AML-193 (cell line): Measurements from ENCODE around the gene ELK3.

Experiments used
- DNase-seq, 2 experiments: peaks; one replicate each; lab custom pipeline; 2025; lab: John Stamatoyannopoulos, UW

Gene ELK3

DNA sequence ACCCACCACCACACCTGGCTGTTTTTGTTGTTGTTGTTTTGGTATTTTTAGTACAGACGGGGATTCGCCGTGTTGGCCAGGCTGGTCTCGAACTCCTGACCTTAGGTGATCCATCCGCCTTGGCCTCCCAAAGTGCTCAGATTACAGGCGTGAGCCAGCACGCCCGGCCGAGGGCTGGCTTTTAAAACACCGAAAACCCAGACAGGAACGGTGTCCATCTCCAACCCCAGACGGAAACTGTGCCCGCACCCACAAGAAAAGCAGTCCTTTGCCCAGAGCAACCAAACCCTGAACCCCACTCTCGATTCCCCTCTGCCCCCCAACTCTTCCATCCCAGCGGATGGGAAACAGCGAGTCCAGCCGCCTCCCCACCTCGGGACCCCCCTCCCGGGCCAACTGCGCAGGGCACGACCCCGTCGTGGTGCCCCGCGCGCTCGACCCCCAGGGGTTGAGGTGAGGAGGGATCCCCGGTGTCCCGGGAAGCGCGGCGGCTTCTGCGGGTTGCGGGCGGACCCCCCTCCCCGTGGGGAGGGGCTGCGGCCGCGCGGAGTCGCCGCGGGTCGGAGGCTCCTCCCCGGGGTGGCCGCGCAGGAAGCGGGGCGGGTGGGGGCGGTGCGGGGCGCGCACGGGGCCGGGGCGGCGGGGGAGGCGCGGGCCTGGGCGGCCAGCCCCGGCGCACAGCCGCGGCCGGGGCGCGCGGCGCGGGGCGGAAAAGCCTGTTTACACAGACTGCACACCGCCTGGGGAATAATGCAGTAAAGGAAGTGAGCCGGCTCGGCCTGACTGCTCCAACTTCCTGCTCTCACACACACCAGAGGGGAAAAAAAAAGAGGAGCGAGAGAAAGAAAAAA, at the start of gene ELK3:
ELK3 (plus strand) TSS at position 651 of the 851 bp plus-strand sequence.
- DNase-seq, result peak; percentile 35 to 54

DNA sequence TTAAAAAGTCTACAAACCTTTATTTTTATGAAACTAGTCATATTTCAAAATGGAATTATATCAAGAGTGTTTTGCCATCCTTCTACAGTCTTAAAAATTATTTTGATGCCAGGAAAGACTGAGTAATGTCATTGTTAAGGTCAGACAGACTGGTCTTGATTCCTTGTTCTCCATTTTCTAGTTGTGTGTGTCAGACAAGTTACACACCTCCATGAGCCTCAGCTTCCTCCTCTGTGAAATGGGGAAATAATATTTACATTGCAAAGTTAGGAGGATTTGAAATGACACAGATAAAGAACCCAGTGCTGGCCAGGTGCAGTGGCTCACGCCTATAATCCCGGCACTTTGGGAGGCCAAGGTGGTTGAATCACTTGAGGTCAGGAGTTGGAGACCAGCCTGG, 47.4 kb upstream of the ELK3 start:
- no peak for DNase-seq

DNA sequence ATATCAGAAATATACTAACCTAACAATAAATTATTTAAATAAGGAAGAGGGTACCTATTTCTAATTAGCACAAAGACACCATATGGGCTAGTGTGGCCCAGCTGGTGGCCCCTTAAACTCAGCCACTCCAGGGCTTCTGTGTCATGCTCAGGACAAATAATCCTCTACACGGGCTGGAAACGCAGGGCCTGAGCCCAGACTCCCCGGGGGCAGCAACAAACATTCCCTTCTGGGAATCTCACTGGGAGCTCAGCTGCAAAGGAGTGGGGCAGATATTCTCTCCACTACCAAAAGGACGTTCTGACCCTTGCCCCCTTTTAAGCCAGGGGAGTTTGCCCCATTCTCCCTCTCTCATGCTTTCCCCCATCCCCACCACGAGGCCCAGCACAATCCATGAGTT, 43.7 kb upstream of the ELK3 start:
- no peak for DNase-seq

DNA sequence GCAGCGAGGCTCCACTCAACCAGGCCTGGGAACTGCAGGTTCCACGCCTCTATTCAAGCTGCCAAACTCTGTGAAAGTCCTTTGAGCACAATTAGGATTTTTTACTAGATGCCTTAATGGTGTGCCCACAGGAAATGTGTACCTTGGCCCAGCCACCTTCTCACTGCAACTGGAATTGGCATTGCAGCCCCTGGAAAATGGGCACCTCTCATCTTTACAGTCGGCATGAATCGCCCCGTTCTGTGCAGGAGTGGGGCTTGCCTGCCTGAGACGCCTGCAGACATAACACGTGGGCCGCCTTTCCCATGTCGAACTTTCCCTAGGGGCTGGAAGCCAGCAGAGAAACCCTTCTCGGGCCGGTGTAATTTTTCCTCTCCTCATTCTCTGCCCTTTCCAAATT, 42.0 kb upstream of the ELK3 start:
- DNase-seq, result no peak

DNA sequence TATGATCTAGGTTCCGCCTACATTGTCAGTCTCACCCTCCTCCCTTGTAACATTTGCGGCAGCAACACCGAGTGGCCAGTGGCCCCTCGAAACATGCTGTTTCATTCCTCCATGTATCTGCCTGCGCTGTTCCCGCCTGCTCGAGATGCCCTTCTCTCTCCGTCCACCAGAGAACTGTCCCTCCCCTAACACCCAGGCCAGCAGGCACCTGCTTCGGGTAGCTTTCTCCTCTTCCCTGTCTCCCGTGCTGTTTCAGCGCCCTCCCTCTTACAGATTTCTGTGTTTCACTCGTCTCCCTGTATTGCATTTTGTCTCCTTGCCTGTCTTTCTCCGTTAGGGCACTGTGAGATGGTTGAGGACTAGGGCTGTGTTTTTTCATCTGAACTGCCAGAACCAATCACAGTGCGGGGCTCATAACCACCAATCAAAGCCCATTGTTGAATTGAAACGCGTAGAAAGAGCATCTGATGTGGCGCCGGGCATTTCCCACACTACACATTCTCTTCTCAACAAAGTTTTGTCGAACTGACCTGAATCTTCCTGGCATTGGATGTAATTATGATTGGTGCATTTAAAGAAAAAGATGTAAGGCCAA, 40.9 kb upstream of the ELK3 start:
- DNase-seq, result no peak

DNA sequence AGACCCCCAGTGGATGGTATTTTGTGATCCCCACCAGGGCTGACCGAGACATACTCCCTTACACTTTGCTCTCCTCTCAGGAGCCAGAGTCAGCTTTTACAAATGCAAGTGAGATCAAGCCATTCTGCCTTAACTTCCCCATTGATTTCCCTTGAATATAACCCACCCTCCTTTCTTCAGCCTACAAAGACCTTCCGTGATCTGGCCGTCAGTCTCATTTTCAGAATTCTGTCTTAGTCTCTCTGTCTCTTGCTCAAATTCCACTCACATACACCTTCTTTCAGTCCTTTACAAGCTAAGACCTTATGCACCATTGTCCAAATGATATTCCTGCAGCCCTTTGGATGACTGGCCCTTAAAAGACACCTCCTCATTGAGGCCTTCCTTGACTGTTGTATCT, 39.0 kb upstream of the ELK3 start:
- DNase-seq, result no peak

DNA sequence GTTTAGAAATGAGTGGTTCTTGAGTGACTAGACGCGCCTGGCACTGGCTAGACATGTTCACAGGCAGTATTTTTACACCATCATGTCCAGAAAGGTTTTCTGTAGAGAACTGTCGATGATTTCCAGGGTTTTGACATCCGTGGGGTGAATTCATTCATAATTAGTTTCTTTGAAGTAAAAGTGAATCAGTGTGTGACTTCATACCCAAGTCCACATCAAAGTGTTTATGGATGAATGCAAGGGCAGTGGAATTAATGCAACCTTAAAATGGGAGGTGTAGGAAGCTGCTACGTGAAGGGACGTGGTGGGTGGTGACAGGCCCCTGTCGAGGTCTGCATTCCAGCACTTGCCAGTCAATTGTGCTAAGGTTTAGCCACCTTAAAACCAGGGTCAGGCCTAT, 38.4 kb upstream of the ELK3 start:
- no peak for DNase-seq

DNA sequence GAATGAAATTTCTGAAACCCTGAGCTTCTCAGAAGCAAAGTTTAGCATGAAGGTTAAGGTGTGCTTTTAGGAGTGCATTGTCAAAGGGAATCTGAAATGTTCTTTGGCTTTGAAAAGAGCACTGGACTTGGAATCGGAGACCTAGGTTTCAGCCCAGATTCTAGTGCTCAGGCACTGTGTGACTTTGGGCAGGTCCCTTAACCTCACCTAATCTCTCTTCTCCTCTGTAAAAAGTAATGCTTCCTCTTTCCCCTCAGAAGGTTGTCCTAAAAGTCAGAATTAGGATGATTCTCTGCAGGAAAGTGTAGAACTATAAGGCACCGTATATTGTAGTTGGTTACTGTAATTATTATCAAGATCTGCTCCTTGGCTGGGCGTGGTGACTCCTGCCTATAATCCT, 38.0 kb upstream of the ELK3 start:
- no peak for DNase-seq

DNA sequence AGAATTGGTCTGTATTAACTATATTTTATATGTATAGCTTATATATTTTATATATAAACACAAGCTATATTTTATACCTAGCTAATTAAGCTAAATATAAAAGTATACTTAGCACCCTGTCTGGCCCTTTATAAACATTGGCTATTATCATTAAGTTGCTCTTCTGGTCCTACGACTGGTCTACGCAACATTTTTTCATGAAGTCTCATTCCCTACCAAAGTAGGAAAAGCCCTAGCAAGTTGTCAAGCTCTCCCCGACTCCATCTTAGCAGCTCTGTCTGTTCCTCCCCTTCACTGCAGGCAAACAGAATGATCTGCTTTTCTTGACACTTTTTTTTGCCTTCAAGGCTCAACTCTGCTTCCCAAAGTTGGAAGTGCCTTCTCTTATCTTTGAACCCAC, 36.7 kb upstream of the ELK3 start:
- DNase-seq, result no peak

DNA sequence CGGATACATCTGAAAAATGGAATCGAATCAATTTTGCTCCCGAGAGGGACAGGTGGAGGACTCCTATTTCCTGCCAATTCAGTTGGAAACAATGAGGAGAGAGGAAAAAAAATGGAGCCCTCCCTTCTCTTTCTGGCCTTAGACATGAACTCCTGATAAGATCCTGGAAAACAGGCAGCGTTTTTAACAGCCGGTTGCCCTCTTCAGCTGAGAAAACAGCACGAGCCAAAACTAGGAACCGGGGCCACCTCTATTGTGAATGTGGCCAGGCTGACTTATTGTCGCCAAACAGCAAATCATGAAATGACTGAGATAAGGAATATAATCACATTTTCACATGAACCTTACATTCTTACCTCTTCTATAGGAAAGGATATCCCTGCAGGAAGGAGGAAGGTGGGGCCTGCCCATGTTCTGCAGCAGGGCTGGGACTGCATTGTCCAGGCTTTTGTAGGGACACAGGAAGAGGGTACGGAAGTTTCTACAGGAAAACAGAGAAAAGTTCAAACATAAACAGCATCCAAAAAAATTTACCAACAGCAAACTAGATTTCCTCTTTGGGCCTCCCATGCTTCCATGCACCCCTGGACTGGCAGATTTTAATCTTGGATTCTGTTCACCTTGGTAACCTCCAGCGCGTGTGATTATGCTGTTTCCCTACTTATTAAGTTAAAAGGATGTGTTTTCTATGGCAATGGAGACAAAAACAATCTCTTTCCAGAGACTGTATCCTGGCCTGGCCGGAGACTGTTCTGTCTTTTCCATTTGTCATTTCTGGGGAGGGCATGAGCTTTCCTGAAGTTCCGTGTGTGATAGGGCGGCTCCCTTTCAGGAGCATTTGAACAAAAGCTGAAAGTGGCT, 29.0 kb upstream of the ELK3 start:
- no peak for DNase-seq

DNA sequence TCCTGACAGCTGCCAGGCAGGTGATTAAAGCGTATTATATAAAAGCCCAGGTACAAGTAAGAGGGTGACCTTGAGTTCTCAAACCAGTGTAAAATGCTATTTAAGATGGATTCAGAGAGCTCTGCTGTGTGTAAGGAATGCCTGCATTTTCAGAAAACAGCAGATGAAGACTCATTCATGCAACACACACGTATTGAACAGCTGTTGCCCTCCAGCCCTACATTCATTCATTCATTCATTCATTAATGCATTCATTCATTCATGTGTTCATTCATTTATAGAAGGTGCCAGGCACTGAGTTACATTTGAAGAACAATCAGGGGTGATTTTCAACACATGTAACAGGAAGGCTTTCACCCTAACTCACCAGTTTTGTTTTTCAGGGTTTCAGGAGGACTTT, 27.4 kb upstream of the ELK3 start:
- DNase-seq, result no peak

DNA sequence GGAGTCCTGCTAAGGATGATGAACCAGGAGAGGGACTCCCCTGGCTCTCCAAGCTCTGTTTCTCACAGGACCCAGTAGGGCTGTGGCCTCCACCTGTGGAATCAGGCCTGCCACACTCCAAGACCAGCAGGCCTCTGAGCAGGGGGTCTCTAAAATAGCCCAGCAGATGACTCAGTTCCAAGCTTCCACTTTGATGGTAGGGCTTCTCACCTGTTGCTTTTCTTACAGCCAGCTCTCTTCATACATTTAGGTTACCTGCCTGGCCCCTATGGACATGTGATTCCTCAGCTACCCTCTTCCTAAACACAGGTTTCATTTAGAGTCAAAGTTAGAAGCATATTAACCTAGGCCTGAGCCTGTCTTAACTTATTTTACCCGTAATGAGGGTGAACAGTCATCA, 26.7 kb upstream of the ELK3 start:
- DNase-seq, result no peak

DNA sequence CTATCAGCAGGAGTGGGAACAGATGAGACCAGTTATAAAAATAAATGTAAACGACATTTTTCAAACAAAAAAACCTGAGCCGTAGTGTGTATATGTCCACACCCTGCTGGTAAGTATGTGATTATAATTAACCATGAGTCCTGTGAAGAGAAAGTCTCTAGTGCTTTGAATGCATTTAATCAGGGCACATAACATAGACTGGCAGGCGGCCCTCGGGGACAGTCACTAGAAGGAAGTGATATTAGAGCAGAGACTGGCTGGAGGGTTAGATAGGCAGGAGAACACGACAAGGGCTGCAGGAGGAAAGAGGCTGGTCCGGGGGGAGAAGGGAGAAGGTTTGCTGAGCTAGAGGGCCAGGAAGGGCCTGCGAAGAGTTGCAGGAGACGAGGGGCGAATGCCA, 23.8 kb upstream of the ELK3 start:
- DNase-seq, result no peak

DNA sequence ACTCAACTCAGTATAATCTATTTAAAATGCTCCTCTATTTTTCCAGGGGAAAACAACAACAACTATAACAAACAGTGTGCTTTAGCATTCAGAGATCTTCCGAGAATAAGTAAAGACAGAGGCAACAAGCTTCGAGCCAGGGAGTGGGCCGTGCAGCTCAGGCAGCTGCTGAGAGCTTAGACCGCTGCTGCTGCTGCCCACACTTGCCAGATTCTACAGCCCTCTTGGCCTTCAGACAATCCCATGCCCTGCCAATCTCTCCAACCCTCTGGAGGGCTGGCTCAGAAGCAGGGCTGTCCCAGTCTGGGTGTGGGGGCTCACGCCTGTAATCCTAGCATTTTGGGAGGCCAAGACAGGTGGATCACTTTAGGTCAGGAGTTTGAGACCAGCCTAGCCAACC, 23.4 kb upstream of the ELK3 start:
- DNase-seq, result no peak

DNA sequence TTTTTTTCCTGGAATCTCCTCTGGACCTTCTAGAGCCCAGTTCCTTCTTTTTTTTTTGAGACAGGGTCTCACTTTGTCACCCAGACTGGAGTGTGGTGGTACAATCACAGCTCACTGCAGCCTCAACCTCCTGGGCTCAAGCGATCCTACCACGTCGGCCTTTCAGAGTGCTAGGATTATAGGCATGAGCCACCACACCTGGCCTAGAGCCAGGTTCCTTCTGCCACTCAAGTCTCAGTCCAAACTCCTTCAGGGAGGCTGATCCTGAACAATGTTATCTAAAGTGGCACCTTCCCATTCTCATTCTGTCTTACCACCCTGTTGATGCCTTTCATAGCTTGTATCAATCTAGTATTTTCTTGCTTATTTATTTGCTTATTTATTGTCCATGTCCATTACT, 22.3 kb upstream of the ELK3 start:
- DNase-seq, result no peak

DNA sequence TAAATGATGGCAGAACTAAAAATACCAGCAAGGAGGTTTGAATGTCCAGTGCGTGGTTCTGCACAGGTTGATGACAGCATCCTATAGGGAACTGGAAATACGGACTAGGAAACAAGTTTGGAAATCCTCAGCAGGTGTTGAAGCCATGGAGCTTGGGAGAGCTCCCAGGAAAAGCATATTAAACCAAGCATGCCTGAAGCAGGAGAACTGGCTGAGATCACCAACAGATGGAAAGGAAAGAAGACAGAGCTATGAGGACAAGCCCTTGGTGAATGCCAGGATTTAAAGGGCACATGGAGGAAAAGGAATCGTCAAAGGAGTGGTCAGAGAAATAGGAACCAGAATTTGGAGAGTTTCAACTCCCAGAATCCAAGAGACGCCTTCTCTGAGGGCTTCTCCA, 21.2 kb upstream of the ELK3 start:
- DNase-seq, result no peak

DNA sequence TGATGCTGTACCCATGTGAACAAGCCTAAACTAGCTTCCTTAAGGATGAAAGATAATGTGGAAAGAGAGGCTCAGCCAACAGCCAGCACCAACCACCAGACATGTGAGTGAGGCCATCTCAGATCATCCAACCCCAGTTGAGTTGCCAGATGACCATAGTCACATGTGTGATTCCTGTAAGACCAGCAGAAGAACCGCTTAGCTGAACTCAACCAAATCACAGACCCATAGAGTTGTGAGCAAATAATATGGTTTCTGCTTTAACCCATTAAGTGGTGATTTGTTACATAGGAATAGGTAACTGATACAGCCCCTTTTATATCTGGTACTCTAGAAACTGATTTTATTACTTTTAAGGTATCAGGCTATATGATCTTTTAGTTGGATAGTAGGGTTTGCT, 17.6 kb upstream of the ELK3 start:
- no peak for DNase-seq

DNA sequence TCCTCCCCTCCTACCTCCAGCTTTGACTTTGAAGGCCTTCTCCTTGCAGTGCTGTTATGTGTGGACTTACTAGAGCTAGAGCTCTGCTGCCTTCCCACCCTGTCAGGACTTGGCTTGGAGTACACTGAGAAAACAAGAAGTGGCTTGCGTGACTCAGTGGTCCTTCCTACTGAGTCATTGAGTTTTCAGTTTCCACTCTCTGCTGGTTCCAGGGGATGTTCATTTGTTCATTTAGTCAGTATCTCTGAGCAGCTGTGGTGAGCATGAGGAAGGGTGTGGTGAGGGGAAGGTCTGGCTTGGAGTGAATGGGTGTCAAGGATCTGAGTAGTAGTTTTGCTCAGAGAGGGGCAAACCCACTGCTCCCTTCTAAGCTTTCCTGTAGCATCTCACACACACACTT, 17.2 kb upstream of the ELK3 start:
- peak; percentile 16 to 25 for DNase-seq

DNA sequence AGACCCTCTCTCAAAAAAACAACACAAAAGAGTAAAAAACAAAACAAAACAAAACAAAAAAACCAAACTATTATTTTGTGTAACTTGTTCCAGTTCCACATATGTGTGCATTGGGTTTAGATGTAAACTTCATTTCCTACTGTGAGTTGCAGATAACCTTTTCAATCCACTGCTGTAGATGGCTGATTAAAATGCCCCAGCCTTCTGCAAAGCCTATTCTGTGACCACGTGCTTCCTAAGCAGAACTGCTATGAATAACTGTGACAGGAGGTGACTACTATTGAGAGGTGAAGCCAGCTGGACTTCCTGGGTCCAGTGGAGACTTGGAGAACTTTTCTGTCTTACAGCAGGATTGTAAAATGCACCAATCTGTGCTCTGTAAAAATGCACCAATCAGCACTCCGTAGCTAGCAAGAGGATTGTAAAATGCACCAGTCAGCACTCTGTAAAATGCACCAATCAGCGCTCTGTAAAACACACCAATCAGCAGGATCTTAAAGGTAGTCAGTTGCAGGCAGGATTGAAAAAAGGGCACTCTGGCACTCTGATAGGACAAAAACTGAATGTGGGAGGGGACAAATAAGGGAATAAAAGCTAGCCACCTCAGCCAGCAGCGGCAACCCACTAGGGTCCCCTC, 10.3 kb upstream of the ELK3 start:
- no peak for DNase-seq

DNA sequence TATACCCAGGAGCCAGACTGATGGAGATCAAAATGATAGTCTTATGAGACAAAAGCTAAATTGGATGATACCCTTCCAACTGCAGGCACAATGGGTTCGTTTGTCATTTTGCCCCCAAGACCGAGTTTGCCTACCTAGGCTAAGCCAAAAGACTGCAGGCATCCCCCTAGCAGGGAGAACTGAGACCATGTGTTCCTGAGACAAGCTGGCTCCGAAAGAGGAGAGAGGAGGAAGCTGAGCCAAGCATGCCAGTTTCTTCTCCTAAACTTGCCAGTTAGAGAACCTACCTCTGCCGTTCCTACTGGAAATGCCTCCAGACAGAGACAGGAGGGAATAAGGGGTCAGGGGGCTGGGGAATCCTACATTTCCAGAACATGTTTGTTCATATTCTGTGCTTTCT, 8.3 kb upstream of the ELK3 start:
- no peak for DNase-seq

DNA sequence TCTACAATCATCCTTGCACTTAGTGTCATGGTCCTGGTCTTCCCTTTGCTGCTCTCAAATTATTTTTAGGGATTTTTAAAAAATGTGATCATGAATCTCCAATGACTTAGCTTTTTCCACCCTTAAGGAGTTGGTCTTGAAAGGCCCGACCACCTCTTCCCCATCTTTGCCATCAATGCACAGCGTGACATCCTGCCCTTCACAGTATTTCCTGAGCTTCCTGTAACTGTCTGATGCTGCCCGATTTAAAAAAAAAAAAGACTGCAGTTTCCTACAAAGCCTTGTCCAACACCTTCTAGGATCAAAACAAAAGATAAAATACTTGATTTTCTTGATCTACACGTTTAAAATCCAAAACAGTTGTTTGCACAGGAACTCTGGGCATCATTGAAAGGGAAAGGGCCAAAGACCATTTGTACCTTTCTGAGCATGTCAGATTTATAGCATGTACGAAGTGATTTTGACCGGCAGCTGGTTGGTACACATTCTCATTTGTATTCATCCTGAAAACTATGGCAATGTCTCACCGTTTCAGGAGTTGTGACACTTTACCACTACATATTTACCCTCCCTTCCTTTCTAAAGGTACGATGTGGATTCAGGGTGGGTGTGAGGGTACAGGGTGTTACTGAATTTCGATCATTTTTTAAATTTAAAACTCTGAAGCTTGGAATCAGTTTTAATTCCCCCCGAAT, 7.4 kb upstream of the ELK3 start:
- DNase-seq, result no peak

DNA sequence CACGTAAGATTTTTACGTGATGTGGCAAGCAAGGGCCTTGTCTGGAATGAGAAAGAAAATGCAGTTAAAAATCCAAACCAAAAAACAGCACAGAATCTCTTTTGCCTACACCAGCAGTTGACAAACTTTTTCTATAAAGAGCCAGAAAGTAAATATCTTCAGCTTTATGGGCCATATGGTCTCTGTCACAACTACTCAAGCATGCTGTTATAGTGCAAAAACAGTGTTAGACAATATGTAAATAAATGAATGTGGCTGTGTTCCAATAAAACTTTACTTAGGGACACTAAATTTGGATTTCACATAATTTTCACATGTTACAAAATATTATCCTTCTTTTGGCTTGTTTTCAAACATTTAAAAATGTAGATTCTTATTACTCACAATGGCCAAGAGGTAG, 6.2 kb upstream of the ELK3 start:
- no peak for DNase-seq
